ENCODE data around the gene TEC.

DNA sequence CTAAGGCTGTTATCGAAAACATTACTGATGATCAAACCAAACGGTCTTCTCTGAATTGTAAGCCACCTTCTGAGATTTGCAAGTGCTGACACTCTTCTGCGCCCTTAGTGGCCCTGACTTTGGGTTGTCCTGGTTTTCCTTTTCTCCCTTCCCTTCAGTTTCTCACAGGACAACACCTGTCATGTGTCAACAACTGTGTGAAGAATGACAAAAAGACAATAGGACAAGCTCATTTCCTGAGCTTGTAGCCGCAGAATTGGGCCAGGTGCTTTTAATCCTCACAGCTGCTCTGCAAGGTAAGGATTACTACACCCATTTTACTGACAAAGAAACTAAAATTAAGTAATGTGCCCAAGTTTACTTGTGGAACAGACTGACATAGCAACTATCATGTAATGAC, 90.7 kb downstream of the TEC start:
- TF ChIP-seq, protein P1, sequence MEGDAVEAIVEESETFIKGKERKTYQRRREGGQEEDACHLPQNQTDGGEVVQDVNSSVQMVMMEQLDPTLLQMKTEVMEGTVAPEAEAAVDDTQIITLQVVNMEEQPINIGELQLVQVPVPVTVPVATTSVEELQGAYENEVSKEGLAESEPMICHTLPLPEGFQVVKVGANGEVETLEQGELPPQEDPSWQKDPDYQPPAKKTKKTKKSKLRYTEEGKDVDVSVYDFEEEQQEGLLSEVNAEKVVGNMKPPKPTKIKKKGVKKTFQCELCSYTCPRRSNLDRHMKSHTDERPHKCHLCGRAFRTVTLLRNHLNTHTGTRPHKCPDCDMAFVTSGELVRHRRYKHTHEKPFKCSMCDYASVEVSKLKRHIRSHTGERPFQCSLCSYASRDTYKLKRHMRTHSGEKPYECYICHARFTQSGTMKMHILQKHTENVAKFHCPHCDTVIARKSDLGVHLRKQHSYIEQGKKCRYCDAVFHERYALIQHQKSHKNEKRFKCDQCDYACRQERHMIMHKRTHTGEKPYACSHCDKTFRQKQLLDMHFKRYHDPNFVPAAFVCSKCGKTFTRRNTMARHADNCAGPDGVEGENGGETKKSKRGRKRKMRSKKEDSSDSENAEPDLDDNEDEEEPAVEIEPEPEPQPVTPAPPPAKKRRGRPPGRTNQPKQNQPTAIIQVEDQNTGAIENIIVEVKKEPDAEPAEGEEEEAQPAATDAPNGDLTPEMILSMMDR (IDR thresholded peaks at IDR 0.05): no peak
- TF ChIP-seq POLR2A (IDR thresholded peaks at IDR 0.05) (no peak), POLR2AphosphoS5 (IDR thresholded peaks at IDR 0.05) (no peak), EP300 (IDR thresholded peaks at IDR 0.05) (no peak)
